Erythroblast (primary cell): Measurements from ENCODE around the gene ANKRD55.

Experiments used
- GATA1 ChIP-seq: IDR thresholded peaks from 2 replicates; pipeline ENCODE4 v1.6.1; 2011; ENCODE audit warnings: low read depth, mild to moderate bottlenecking, control low read depth, low read length, moderate library complexity
- POLR2A ChIP-seq: IDR thresholded peaks from 2 replicates; pipeline ENCODE4 v1.6.1; 2011; ENCODE audit warnings: mild to moderate bottlenecking, low read length

- TF ChIP-seq POLR2A (no peak), GATA1 (no peak)
These were observed 13.6 kb upstream of the ANKRD55 start for GRCh38 chr5:56246769-56247168.
